Osteocyte (in vitro differentiated cells): Measurements from ENCODE around the gene CTNNA1. TPM values are rescaled to one million over a fixed set of nuclear protein-coding genes. Genes with fewer than 3 reads are reported as not detected.

ENCODE experiments used
- DNase-seq: peaks from one replicate; pipeline ENCODE4 v3.0.0; 2021; ENCODE audit warnings: mixed read lengths; ENCODE audit not compliant: unreplicated experiment; ENCODE audit errors: extremely low spot score
- H3K27ac Mint-ChIP-seq: one replicate; pipeline ENCODE4 v1.8.0; 2021; ENCODE audit warnings: mild to moderate bottlenecking, mixed read lengths; ENCODE audit not compliant: unreplicated experiment
- H3K27me3 Mint-ChIP-seq: one replicate; pipeline ENCODE4 v1.8.0; 2021; ENCODE audit warnings: mixed read lengths; ENCODE audit not compliant: unreplicated experiment
- H3K36me3 Mint-ChIP-seq: one replicate; pipeline ENCODE4 v1.8.0; 2021; ENCODE audit warnings: mixed read lengths; ENCODE audit not compliant: unreplicated experiment
- H3K4me1 Mint-ChIP-seq: one replicate; pipeline ENCODE4 v1.8.0; 2021; ENCODE audit warnings: mixed read lengths; ENCODE audit not compliant: unreplicated experiment
- H3K4me3 Mint-ChIP-seq: one replicate; pipeline ENCODE4 v1.8.0; 2021; ENCODE audit warnings: mild to moderate bottlenecking, moderate library complexity, mixed read lengths; ENCODE audit not compliant: unreplicated experiment
- H3K9me3 Mint-ChIP-seq: one replicate; pipeline ENCODE4 v1.8.0; 2021; ENCODE audit warnings: mixed read lengths; ENCODE audit not compliant: unreplicated experiment
- total RNA-seq: library from RNA; stranded (reverse); gene quantifications from 2 replicates; pipeline ENCODE4 v1.2.1, GENCODE V29; 2021
- TF ChIP-seq, protein P1 (sequence below): fragments of 200-600 bp; sonication (generic); IDR thresholded peaks from 2 replicates; pipeline ENCODE4 v1.5.0; 2021; ENCODE audit warnings: antibody characterized with exemption, mild to moderate bottlenecking, moderate library complexity

The CTNNA1 gene
- total RNA-seq, 1 donor from 2014 or later: 375 TPM

DNA sequence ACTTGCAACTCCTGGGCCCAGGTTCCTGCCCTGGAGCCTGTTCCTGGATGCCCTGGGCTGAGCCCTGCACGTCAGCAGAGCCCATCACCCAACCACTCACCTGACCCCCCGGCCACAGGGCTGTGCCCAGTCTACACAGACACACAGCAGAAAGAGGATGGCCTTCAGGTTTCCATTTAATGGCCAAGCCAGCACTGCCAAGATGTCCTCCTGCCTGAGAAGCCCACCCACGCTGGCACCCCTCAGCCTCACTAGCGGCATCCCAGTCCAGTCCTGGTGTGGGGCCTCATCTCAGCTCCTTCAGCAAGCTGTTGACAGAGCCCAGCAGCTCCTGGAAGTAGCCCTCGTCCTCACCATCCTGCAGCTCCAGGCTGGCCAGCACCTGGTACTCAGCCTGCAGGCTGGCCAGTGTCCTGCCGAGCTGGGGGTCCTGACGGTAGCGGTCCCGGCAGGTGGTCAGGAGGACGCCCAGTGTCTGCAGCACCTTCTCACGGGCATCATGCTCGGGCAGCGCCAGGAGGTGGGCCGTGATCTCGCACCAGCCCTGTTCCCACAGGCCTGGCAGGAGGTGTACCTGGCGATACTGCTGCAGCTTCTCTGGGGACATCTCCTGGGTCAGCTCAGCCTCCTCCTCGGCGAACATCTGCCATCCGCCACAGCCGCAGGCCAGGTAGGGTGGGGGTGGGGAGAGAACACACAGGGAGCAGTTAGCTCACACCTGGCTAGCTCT, 193.8 kb downstream of the CTNNA1 start:
- Mint-ChIP-seq H3K4me1 (peaks cover 9% of the 10 kb centered on the region), H3K36me3 (peaks cover 4% of the 10 kb centered on the region), H3K9me3 (no peaks in the 10 kb centered on the region), H3K27ac (no peak overlapping the region), H3K4me3 (no peak overlapping the region), H3K27me3 (no peaks in the 10 kb centered on the region)
- no peak for DNase-seq
- TF ChIP-seq, protein P1, sequence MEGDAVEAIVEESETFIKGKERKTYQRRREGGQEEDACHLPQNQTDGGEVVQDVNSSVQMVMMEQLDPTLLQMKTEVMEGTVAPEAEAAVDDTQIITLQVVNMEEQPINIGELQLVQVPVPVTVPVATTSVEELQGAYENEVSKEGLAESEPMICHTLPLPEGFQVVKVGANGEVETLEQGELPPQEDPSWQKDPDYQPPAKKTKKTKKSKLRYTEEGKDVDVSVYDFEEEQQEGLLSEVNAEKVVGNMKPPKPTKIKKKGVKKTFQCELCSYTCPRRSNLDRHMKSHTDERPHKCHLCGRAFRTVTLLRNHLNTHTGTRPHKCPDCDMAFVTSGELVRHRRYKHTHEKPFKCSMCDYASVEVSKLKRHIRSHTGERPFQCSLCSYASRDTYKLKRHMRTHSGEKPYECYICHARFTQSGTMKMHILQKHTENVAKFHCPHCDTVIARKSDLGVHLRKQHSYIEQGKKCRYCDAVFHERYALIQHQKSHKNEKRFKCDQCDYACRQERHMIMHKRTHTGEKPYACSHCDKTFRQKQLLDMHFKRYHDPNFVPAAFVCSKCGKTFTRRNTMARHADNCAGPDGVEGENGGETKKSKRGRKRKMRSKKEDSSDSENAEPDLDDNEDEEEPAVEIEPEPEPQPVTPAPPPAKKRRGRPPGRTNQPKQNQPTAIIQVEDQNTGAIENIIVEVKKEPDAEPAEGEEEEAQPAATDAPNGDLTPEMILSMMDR: no peak

DNA sequence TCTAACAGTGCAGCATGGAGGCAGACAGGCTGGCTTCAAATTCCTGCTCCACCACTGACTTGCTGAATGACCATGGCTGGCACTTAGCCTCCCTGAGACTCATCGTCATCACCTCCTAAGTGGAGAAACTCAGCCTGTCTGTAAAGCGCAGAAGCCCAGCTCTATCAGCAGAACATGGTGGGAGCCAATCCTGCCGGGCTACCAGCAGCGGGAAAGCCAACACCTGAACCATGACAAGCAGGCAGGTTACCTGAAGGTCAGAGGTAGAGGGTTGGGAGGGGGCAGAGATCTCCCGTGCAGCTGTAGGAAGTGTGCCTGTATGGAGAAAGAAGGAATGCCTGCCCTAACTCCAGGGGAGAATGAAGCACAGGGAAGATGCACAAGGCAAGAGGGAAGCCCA, 194.6 kb downstream of the CTNNA1 start:
- Mint-ChIP-seq H3K9me3 (no peaks in the 10 kb centered on the region), H3K4me3 (no peak overlapping the region), H3K4me1 (peaks cover 14% of the 10 kb centered on the region), H3K36me3 (peaks cover 4% of the 10 kb centered on the region), H3K27ac (no peak overlapping the region), H3K27me3 (no peaks in the 10 kb centered on the region)
- no peak for DNase-seq
- TF ChIP-seq, protein P1: no peak

DNA sequence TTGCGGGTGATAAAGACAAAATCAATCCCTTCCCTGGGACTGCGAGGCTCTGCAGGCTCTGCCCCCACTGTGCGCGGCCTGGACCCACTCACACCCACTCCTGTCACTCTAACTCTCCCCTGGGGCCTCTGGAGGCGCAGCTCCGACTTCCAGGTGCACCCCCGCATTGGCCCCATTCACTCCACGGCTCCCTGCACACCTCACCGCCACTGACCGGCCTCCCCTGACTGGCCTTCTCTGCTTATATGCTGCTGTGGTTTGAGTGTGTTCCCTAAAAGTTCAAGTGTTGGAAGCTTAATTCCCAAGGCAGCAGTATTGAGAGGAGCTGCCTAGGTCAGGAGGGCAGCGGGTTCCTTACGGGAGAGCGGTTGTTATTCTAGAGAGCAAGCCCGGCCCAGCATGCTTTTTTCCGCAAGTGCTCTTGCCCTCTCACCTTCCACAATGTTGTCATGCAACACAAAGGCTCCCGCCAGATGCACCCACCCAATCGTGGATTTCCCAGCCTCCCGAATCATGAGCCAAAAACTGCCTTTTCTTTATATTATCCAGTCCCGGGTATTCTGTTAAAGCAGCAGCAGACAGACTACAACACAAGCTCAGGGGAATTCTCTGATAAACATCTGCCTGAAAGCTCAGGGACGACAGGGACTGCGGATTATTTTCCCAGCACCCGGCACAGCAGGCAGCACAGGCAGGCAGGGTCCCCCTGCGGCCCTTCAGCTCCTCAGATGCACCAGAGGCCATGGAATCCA, 195.4 kb downstream of the CTNNA1 start:
- H3K36me3 Mint-ChIP-seq: peaks cover 4% of the 10 kb centered on the region
- TF ChIP-seq, protein P1: no peak
- H3K4me1 Mint-ChIP-seq: peaks cover 23% of the 10 kb centered on the region
- no peak for DNase-seq
- H3K27ac Mint-ChIP-seq: no peak overlapping the region
- no peaks in the 10 kb centered on the region for H3K9me3 Mint-ChIP-seq
- no peak overlapping the region for H3K4me3 Mint-ChIP-seq
- H3K27me3 Mint-ChIP-seq: no peaks in the 10 kb centered on the region

DNA sequence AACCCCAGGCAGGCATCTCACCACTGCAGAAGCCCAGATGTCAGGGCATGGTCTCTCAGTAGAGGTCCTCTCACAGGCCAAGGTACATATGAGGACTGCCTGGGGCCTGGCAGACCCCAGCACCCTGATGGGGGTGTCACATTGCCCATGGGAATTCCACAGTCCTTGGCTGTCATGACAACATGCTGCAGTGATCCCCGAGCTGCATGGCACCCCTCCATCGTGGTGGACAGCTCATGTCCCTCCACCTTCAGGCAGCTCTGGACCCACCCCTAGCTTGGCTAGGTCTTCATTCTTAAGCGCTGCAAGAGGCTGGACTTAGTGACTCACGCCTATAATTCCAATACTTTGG, 196.0 kb downstream of the CTNNA1 start:
- Mint-ChIP-seq H3K27me3 (no peaks in the 10 kb centered on the region), H3K36me3 (peaks cover 4% of the 10 kb centered on the region), H3K27ac (no peak overlapping the region), H3K9me3 (no peaks in the 10 kb centered on the region), H3K4me3 (no peak overlapping the region), H3K4me1 (peaks cover 25% of the 10 kb centered on the region)
- no peak for DNase-seq
- TF ChIP-seq, protein P1: no peak

DNA sequence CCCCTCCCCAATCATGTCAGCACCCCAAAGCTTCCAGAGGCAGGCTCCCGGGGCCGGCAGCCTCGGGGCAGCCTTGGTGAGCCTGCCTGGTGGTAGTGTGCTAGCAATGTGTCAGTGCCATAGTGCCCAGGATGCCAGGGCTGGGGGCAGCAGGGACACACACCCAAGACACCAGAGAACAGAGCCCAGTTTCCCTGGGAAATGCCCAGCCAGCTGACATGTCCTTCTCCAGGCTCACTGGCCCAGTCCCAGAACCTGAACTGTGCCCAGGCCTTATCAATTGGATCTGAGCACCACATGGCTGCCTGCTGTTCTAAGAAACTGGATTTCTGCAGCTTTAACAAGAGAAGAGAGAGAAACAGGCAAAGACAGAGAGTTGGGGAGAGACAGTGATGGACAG, 196.8 kb downstream of the CTNNA1 start:
- Mint-ChIP-seq H3K27ac (no peak overlapping the region), H3K36me3 (peaks cover 4% of the 10 kb centered on the region), H3K27me3 (no peaks in the 10 kb centered on the region), H3K4me3 (no peak overlapping the region), H3K4me1 (peaks cover 26% of the 10 kb centered on the region), H3K9me3 (no peaks in the 10 kb centered on the region)
- TF ChIP-seq, protein P1: no peak
- DNase-seq: no peak
